ENCODE data around the gene ITGA8.
"Not testable (repeated sequence)": the region's sequence is repeated elsewhere in the genome, so short reads cannot be mapped to it uniquely, and the experiment has no call there.

ITGA8 gene

GRCh38 chr10:15672469-15672868, 47.3 kb downstream of the ITGA8 start:
- DNase-seq = no peak

GRCh38 chr10:15670880-15671279, 48.8 kb downstream of the ITGA8 start:
- no peak for DNase-seq

GRCh38 chr10:15661574-15661973, 58.1 kb downstream of the ITGA8 start:
- DNase-seq = no peak

GRCh38 chr10:15660990-15661389, 58.7 kb downstream of the ITGA8 start:
- no peak for DNase-seq

GRCh38 chr10:15658069-15658702, 61.5 kb downstream of the ITGA8 start:
- DNase-seq = no peak

- no peak for DNase-seq
Measured at GRCh38 chr10:15652757-15653156, 67.0 kb downstream of the ITGA8 start.

- DNase-seq = no peak
Measured at GRCh38 chr10:15652117-15652516, 67.6 kb downstream of the ITGA8 start.

GRCh38 chr10:15651175-15651574, 68.5 kb downstream of the ITGA8 start:
- DNase-seq = no peak

- no peak for DNase-seq
Measured at GRCh38 chr10:15642095-15642494, 77.6 kb downstream of the ITGA8 start.

- DNase-seq = no peak
Measured at GRCh38 chr10:15640536-15641085, 79.1 kb downstream of the ITGA8 start.

- DNase-seq = no peak
Measured at GRCh38 chr10:15636446-15636845, 83.3 kb downstream of the ITGA8 start.

GRCh38 chr10:15632456-15633091, 87.1 kb downstream of the ITGA8 start:
- no peak for DNase-seq

GRCh38 chr10:15631205-15631604, 88.5 kb downstream of the ITGA8 start:
- DNase-seq = not testable (repeated sequence)

- DNase-seq = no peak
Measured at GRCh38 chr10:15630353-15630752, 89.4 kb downstream of the ITGA8 start.

GRCh38 chr10:15627617-15628196, 92.0 kb downstream of the ITGA8 start:
- DNase-seq = no peak

GRCh38 chr10:15626937-15627336, 92.8 kb downstream of the ITGA8 start:
- DNase-seq = no peak

- no peak for DNase-seq
Measured at GRCh38 chr10:15625261-15625660, 94.5 kb downstream of the ITGA8 start.

GRCh38 chr10:15624401-15625196, 95.1 kb downstream of the ITGA8 start:
- no peak for DNase-seq

GRCh38 chr10:15620836-15621515, 98.7 kb downstream of the ITGA8 start:
- DNase-seq = no peak

GRCh38 chr10:15620337-15620736, 99.4 kb downstream of the ITGA8 start:
- DNase-seq = no peak

GRCh38 chr10:15609246-15609645, 110.5 kb downstream of the ITGA8 start:
- DNase-seq = no peak

- DNase-seq = no peak
Measured at GRCh38 chr10:15606377-15606776, 113.3 kb downstream of the ITGA8 start.
